Transverse colon (tissue), 4 donors: Measurements from ENCODE around the gene ACSS2.

ENCODE experiments used
- CTCF ChIP-seq, 5 experiments: fragments of 200-600 bp in 3 of 5; fragments of 450-650 bp in 2 of 5; sonication (generic) in 3 of 5; IDR thresholded peaks; 1 replicate in 2 of 5; 2 replicates in 3 of 5; pipeline ENCODE4 v1.5.1; 2016 to 2017; ENCODE audit warnings: antibody characterized with exemption in 5 of 5, inconsistent platforms in 3 of 5, mild to moderate bottlenecking in 2 of 5, moderate library complexity in 1 of 5
- EP300 ChIP-seq: sonication (generic); formaldehyde crosslinking; IDR thresholded peaks from one replicate; pipeline ENCODE4 v1.6.1; 2017; ENCODE audit warnings: antibody characterized with exemption, low read depth
- POLR2AphosphoS5 ChIP-seq, 3 donors: sonication (generic); formaldehyde crosslinking; IDR thresholded peaks; one replicate each; pipeline ENCODE4 v1.6.1; 2016; ENCODE audit warnings: antibody characterized with exemption in 3 of 3

- no peak for TF ChIP-seq CTCF (IDR thresholded peaks at IDR 0.05)
- no peak for TF ChIP-seq POLR2AphosphoS5 (IDR thresholded peaks at IDR 0.05)
- TF ChIP-seq EP300: no peak
Measured at GRCh38 chr20:34925341-34925740, 48.9 kb downstream of the ACSS2 start.
